Bronchial epithelial cell (primary cell): ENCODE measurements around the gene GAL3ST2. TPM values are rescaled to one million over a fixed set of nuclear protein-coding genes. Genes with fewer than 3 reads are reported as not detected.

Experiments used
- DNase-seq: peaks from one replicate; pipeline ENCODE4 v3.0.0-alpha.2; 2010; ENCODE audit warnings: low read depth
- FAIRE-seq: peaks from 2 replicates; lab custom pipeline; 2011; peaks lifted over from hg19 to GRCh38; lab: Jason Lieb, UNC
- H3K27me3 ChIP-seq: 2 replicates; pipeline ENCODE4 v1.5.1; 2011; ENCODE audit warnings: low read length; ENCODE audit not compliant: control insufficient read depth, insufficient read depth
- H3K36me3 ChIP-seq: 2 replicates; pipeline ENCODE4 v1.5.1; 2011; ENCODE audit warnings: low read length; ENCODE audit not compliant: control insufficient read depth, insufficient read depth
- H3K4me3 ChIP-seq: 2 replicates; pipeline ENCODE4 v1.5.1; 2011; ENCODE audit warnings: mild to moderate bottlenecking, low read depth, low read length, control low read depth
- CTCF ChIP-seq: IDR thresholded peaks from 2 replicates; pipeline ENCODE4 v1.5.1; 2011; ENCODE audit warnings: mild to moderate bottlenecking, moderate library complexity, low read length, control low read depth, inconsistent platforms; ENCODE audit not compliant: insufficient read depth, severe bottlenecking
- total RNA-seq: library from RNA; depleted of rRNA; stranded (reverse); fragments of >200 nt; gene quantifications from 2 replicates; pipeline ENCODE4 v1.2.1, GENCODE V29; 2014

GAL3ST2 gene
- total RNA-seq, 1 donor from 2014 or later: not detected

GRCh38 chr2:241842067-241842415 lies 65.4 kb downstream of the GAL3ST2 start:
- DNase-seq: no peak
- H3K36me3 ChIP-seq: no peaks in the 10 kb centered on the region
- H3K27me3 ChIP-seq: no peaks in the 10 kb centered on the region
- no peak for FAIRE-seq
- H3K4me3 ChIP-seq: no peak overlapping the region
- TF ChIP-seq CTCF: no peak

GRCh38 chr2:241842620-241843211 lies 66.1 kb downstream of the GAL3ST2 start:
- Histone ChIP-seq H3K36me3 (no peaks in the 10 kb centered on the region), H3K27me3 (no peaks in the 10 kb centered on the region), H3K4me3 (no peak overlapping the region)
- no peak for TF ChIP-seq CTCF
- FAIRE-seq (no peak), DNase-seq (no peak)

- H3K27me3 ChIP-seq: no peaks in the 10 kb centered on the region
- no peak for TF ChIP-seq CTCF
- FAIRE-seq (no peak), DNase-seq (no peak)
- no peak overlapping the region for H3K4me3 ChIP-seq
- H3K36me3 ChIP-seq: no peaks in the 10 kb centered on the region
Measured at GRCh38 chr2:241843321-241844065, 66.9 kb downstream of the GAL3ST2 start.

- DNase-seq (peak; percentile 4), FAIRE-seq (no peak)
- Histone ChIP-seq H3K4me3 (peak overlapping the region; percentile 27), H3K36me3 (no peaks in the 10 kb centered on the region), H3K27me3 (no peaks in the 10 kb centered on the region)
- TF ChIP-seq CTCF: no peak
Measured at GRCh38 chr2:241844066-241844728, 67.6 kb downstream of the GAL3ST2 start.

GRCh38 chr2:241844831-241845578 lies 68.4 kb downstream of the GAL3ST2 start:
- FAIRE-seq (no peak), DNase-seq (no peak)
- TF ChIP-seq CTCF: no peak
- Histone ChIP-seq H3K27me3 (no peaks in the 10 kb centered on the region), H3K36me3 (no peaks in the 10 kb centered on the region), H3K4me3 (no peak overlapping the region)
